Renal pelvis (tissue), 4 donors: ENCODE measurements around the gene GPC1. TPM values are rescaled to one million over a fixed set of nuclear protein-coding genes. Genes with fewer than 3 reads are reported as not detected.

ENCODE experiments used
- DNase-seq: peaks from one replicate; pipeline ENCODE4 v3.0.0-alpha.2; 2013
- polyA plus RNA-seq, 3 donors: library from polyadenylated mRNA; unstranded; fragments of 120-200 nt; gene quantifications; one replicate each; pipeline ENCODE4 v1.2.1, GENCODE V29; 2013; ENCODE audit not compliant: insufficient read length in 3 of 3

Gene GPC1
- polyA plus RNA-seq, 3 donors, result 32.0 to 46.8 (median 46.6) TPM

- DNase-seq, result no peak
Observed at GRCh38 chr2:240410004-240410403, 25.5 kb upstream of the GPC1 start.

GRCh38 chr2:240410808-240411207 is 24.7 kb upstream of the GPC1 start:
- DNase-seq, result no peak

- no peak for DNase-seq
Observed at GRCh38 chr2:240411261-240412160, 24.0 kb upstream of the GPC1 start.

- DNase-seq, result no peak
Observed at GRCh38 chr2:240412211-240412861, 23.1 kb upstream of the GPC1 start.

GRCh38 chr2:240412975-240413812 is 22.3 kb upstream of the GPC1 start:
- no peak for DNase-seq

GRCh38 chr2:240413813-240414429 is 21.5 kb upstream of the GPC1 start:
- DNase-seq, result no peak

GRCh38 chr2:240416821-240417220 is 18.6 kb upstream of the GPC1 start:
- DNase-seq, result no peak

- DNase-seq, result no peak
Observed at GRCh38 chr2:240418311-240418710, 17.2 kb upstream of the GPC1 start.

GRCh38 chr2:240419271-240419670 is 16.2 kb upstream of the GPC1 start:
- no peak for DNase-seq

GRCh38 chr2:240419723-240420122 is 15.7 kb upstream of the GPC1 start:
- DNase-seq, result no peak

- DNase-seq, result no peak
Observed at GRCh38 chr2:240420206-240421104, 15.0 kb upstream of the GPC1 start.

- DNase-seq, result no peak
Observed at GRCh38 chr2:240421381-240421780, 14.1 kb upstream of the GPC1 start.

- DNase-seq, result no peak
Observed at GRCh38 chr2:240422658-240423329, 12.7 kb upstream of the GPC1 start.

- no peak for DNase-seq
Observed at GRCh38 chr2:240423788-240424191, 11.7 kb upstream of the GPC1 start.

- no peak for DNase-seq
Observed at GRCh38 chr2:240424341-240425235, 10.9 kb upstream of the GPC1 start.

GRCh38 chr2:240425236-240425615 is 10.2 kb upstream of the GPC1 start:
- no peak for DNase-seq

- DNase-seq, result no peak
Observed at GRCh38 chr2:240425697-240426096, 9.8 kb upstream of the GPC1 start.

- no peak for DNase-seq
Observed at GRCh38 chr2:240426845-240427721, 8.4 kb upstream of the GPC1 start.
